ENCODE results near the gene SLX4.

The SLX4 gene

GRCh38 chr16:3592559-3592958, 18.8 kb downstream of the SLX4 start:
- DNase-seq (ENCODE audit: low read depth), result no peak
- H3K4me3 ChIP-seq (ENCODE audit: low read depth, low read length), result no peak overlapping the region
- no peak for TF ChIP-seq CTCF (IDR thresholded peaks at IDR 0.05; ENCODE audit: control insufficient read depth, extremely low read depth, insufficient read depth)

- no peak overlapping the region for H3K4me3 ChIP-seq (ENCODE audit: low read depth, low read length)
- no peak for TF ChIP-seq CTCF (IDR thresholded peaks at IDR 0.05; ENCODE audit: control insufficient read depth, extremely low read depth, insufficient read depth)
- no peak for DNase-seq (ENCODE audit: low read depth)
Observed at GRCh38 chr16:3591991-3592390, 19.4 kb downstream of the SLX4 start.

- no peak for DNase-seq (ENCODE audit: low read depth)
- no peak overlapping the region for H3K4me3 ChIP-seq (ENCODE audit: low read depth, low read length)
- TF ChIP-seq CTCF (IDR thresholded peaks at IDR 0.05; ENCODE audit: control insufficient read depth, extremely low read depth, insufficient read depth), result no peak
Observed at GRCh38 chr16:3591436-3591803, 20.0 kb downstream of the SLX4 start.

GRCh38 chr16:3590736-3591435, 20.5 kb downstream of the SLX4 start:
- no peak overlapping the region for H3K4me3 ChIP-seq (ENCODE audit: low read depth, low read length)
- no peak for TF ChIP-seq CTCF (IDR thresholded peaks at IDR 0.05; ENCODE audit: control insufficient read depth, extremely low read depth, insufficient read depth)
- no peak for DNase-seq (ENCODE audit: low read depth)

- no peak for DNase-seq (ENCODE audit: low read depth)
- H3K4me3 ChIP-seq (ENCODE audit: low read depth, low read length), result no peak overlapping the region
Observed at GRCh38 chr16:3589991-3590701, 21.3 kb downstream of the SLX4 start.

GRCh38 chr16:3589441-3589921, 21.9 kb downstream of the SLX4 start:
- no peak for TF ChIP-seq CTCF (IDR thresholded peaks at IDR 0.05; ENCODE audit: control insufficient read depth, extremely low read depth, insufficient read depth)
- no peak for DNase-seq (ENCODE audit: low read depth)
- H3K4me3 ChIP-seq (ENCODE audit: low read depth, low read length), result no peak overlapping the region

More at GRCh38 chr16:3589991-3590701, 21.3 kb downstream of the SLX4 start:
- TF ChIP-seq CTCF (IDR thresholded peaks at IDR 0.05; ENCODE audit: control insufficient read depth, extremely low read depth, insufficient read depth), result no peak

Measured in LNCaP clone FGC (cell line).